HCT116 (cell line): Measurements from ENCODE around the gene TMEM187. TPM values are rescaled to one million over a fixed set of nuclear protein-coding genes. Genes with fewer than 3 reads are reported as not detected.

ENCODE experiments used
- ATAC-seq: fragments of 200-7000 bp; cut with Tn5 transposase; 2 replicates; pipeline ENCODE4 v1.9.1; 2020; ENCODE audit warnings: mild to moderate bottlenecking, moderate library complexity
- BruUV-seq: library from RNA; stranded (reverse); fragments of 400-500 nt; replicated peaks from 2 replicates; lab custom pipeline; 2021; lab: Mats Ljungman, UMichigan
- CTCF ChIA-PET: fragments of 300-600 bp; sonication (Branson Sonifier 250); formaldehyde crosslinking; loops from one replicate; lab custom pipeline; 2021; ENCODE audit warnings: antibody characterized with exemption; lab: Charles Lee
- POLR2A ChIA-PET: fragments of 300-600, 350-600 bp; sonication (Branson Sonifier 250); formaldehyde crosslinking; loops from one replicate; lab custom pipeline; 2021; ENCODE audit warnings: antibody characterized with exemption; lab: Charles Lee
- RAD21 ChIA-PET, 2 experiments: fragments of 300-600 bp; sonication (Branson Sonifier 250); formaldehyde crosslinking; loops; one replicate each; lab custom pipeline; 2023; ENCODE audit warnings: low total read pairs in 2 of 2; ENCODE audit not compliant: uncharacterized antibody in 2 of 2, unreplicated experiment in 2 of 2, low non-redundant PET in 1 of 2; lab: Charles Lee
- DNase-seq: peaks from one replicate; pipeline ENCODE4 v3.0.0-alpha.2; 2010; ENCODE audit warnings: low read depth, low spot score
- H2AFZ ChIP-seq: fragments of 200-600 bp; shearing (Covaris generic), sonication (generic); 2 replicates; pipeline ENCODE4 v1.6.1; 2017; ENCODE audit warnings: low read depth, mixed run types, mixed read lengths, antibody characterized with exemption, low read length; ENCODE audit not compliant: poor library complexity, severe bottlenecking
- H3K27ac ChIP-seq: 2 replicates; pipeline ENCODE4 v1.5.1; 2012; ENCODE audit warnings: low read depth, low read length
- H3K27me3 ChIP-seq: fragments of 200-600 bp; sonication (generic); 2 replicates; pipeline ENCODE4 v1.6.1; 2016; ENCODE audit warnings: mixed run types, low read length, mixed read lengths; ENCODE audit not compliant: insufficient read depth
- H3K36me3 ChIP-seq, 2 experiments: fragments of 200-500 bp in 1 of 2; fragments of 200-600 bp in 1 of 2; sonication (Bioruptor generic) in 1 of 2; sonication (generic) in 1 of 2; 2 replicates each; pipeline versions ENCODE4 v1.5.1 to v1.6.1; 2014 to 2016; ENCODE audit warnings: low read length in 2 of 2, inconsistent platforms in 1 of 2, mixed read lengths in 1 of 2, mixed run types in 1 of 2; ENCODE audit not compliant: insufficient read depth in 2 of 2, control insufficient read depth in 1 of 2
- H3K4me1 ChIP-seq, 2 experiments: fragments of 200-600 bp in 1 of 2; sonication (generic) in 1 of 2; 2 replicates each; pipeline versions ENCODE4 v1.5.1 to v1.6.1; 2012 to 2017; ENCODE audit warnings: low read length in 2 of 2, inconsistent platforms in 1 of 2, mild to moderate bottlenecking in 1 of 2, mixed read lengths in 1 of 2, mixed run types in 1 of 2, moderate library complexity in 1 of 2; ENCODE audit not compliant: insufficient read depth in 2 of 2, control insufficient read depth in 1 of 2
- H3K4me2 ChIP-seq: fragments of 200-600 bp; sonication (generic); 2 replicates; pipeline ENCODE4 v1.6.1; 2017; ENCODE audit warnings: mixed run types, low read length, mixed read lengths
- H3K4me3 ChIP-seq, 2 experiments: fragments of 200-600 bp in 1 of 2; sonication (generic) in 1 of 2; replicated peaks in 1 of 2; 2 replicates each; pipeline ENCODE4 v1.5.1; 2011 to 2016; ENCODE audit warnings: low read length in 2 of 2, control low read depth in 1 of 2, low read depth in 1 of 2, mild to moderate bottlenecking in 1 of 2, mixed read lengths in 1 of 2, mixed run types in 1 of 2
- H3K79me2 ChIP-seq: fragments of 200-600 bp; sonication (generic); 2 replicates; pipeline ENCODE4 v1.6.1; 2017; ENCODE audit warnings: mild to moderate bottlenecking, mixed run types, low read length, moderate library complexity, mixed read lengths; ENCODE audit not compliant: insufficient read depth
- H3K9ac ChIP-seq: fragments of 200-600 bp; sonication (generic); 2 replicates; pipeline ENCODE4 v1.6.1; 2016; ENCODE audit warnings: low read length, mixed read lengths
- H3K9me2 ChIP-seq: fragments of 200-600 bp; sonication (generic), shearing (Covaris generic); 2 replicates; pipeline ENCODE4 v1.6.1; 2017; ENCODE audit warnings: mixed run types, mild to moderate bottlenecking, moderate library complexity; ENCODE audit not compliant: insufficient read depth
- H3K9me3 ChIP-seq, 2 experiments: fragments of 200-500 bp in 1 of 2; fragments of 200-600 bp in 1 of 2; sonication (Bioruptor generic) in 1 of 2; sonication (generic) in 1 of 2; 2 replicates each; pipeline ENCODE4 v1.6.1; 2014 to 2017; ENCODE audit warnings: low read length in 2 of 2, mixed read lengths in 2 of 2, inconsistent platforms in 1 of 2, low read depth in 1 of 2, mild to moderate bottlenecking in 1 of 2, mixed run types in 1 of 2, moderate library complexity in 1 of 2; ENCODE audit not compliant: control insufficient read depth in 1 of 2, insufficient read depth in 1 of 2
- H4K20me1 ChIP-seq: fragments of 200-600 bp; sonication (generic), shearing (Covaris generic); 2 replicates; pipeline ENCODE4 v1.6.1; 2017; ENCODE audit warnings: mixed run types, mild to moderate bottlenecking, moderate library complexity; ENCODE audit not compliant: insufficient read depth
- ATF3 ChIP-seq: IDR thresholded peaks from 2 replicates; pipeline ENCODE4 v1.6.1; 2012
- CEBPB ChIP-seq: IDR thresholded peaks from 2 replicates; pipeline ENCODE4 v1.6.1; 2012; ENCODE audit warnings: low read depth
- EZH2phosphoT487 ChIP-seq: fragments of 200-600 bp; IDR thresholded peaks from 2 replicates; pipeline ENCODE4 v1.6.1; 2018; ENCODE audit warnings: antibody characterized with exemption, borderline replicate concordance
- FOSL1 ChIP-seq: IDR thresholded peaks from 2 replicates; pipeline ENCODE4 v1.6.1; 2012; ENCODE audit warnings: low read depth
- RAD21 ChIP-seq: IDR thresholded peaks from 2 replicates; pipeline ENCODE4 v1.6.1; 2012; ENCODE audit warnings: low read depth, mild to moderate bottlenecking
- SIN3A ChIP-seq: IDR thresholded peaks from 2 replicates; pipeline ENCODE4 v1.6.1; 2012; ENCODE audit warnings: low read depth
- SRF ChIP-seq: IDR thresholded peaks from 2 replicates; pipeline ENCODE4 v1.6.1; 2012; ENCODE audit warnings: low read depth
- YY1 ChIP-seq: IDR thresholded peaks from 2 replicates; pipeline ENCODE4 v1.6.1; 2011; ENCODE audit warnings: low read length, low read depth, moderate library complexity, mild to moderate bottlenecking; ENCODE audit not compliant: insufficient replicate concordance; ENCODE audit errors: extremely low read depth
- ZBTB33 ChIP-seq: IDR thresholded peaks from 2 replicates; pipeline ENCODE4 v1.6.1; 2011; ENCODE audit warnings: mild to moderate bottlenecking, low read length, moderate library complexity; ENCODE audit not compliant: insufficient replicate concordance; ENCODE audit errors: extremely low read depth
- ZFX ChIP-seq: fragments of 450-650 bp; IDR thresholded peaks from 2 replicates; pipeline ENCODE4 v1.6.1; 2017
- ZNF274 ChIP-seq: fragments of 200-500 bp; sonication (Bioruptor generic); IDR thresholded peaks from 2 replicates; pipeline ENCODE4 v1.6.1; 2014; ENCODE audit warnings: mild to moderate bottlenecking, low read depth, low read length, inconsistent platforms
- intact Hi-C: fragments of 100-400 bp; cut with micrococcal nuclease; formaldehyde crosslinking; loops from 2 replicates; pipeline ENCODE4 v1.10.0; 2022
- total RNA-seq: library from RNA; stranded (reverse); gene quantifications from one replicate; pipeline ENCODE4 v1.2.1, GENCODE V29; 2021; ENCODE audit not compliant: unreplicated experiment
- TF ChIP-seq, protein P1 (sequence below), 3 experiments: fragments of 200-600 bp in 1 of 3; sonication (generic) in 1 of 3; IDR thresholded peaks in 2 of 3; conservative IDR thresholded peaks in 1 of 3; 2 replicates each; pipeline ENCODE4 v1.5.1; 2012 to 2017; ENCODE audit warnings: low read depth in 2 of 3, low read length in 2 of 3, antibody characterized with exemption in 1 of 3, borderline replicate concordance in 1 of 3, control low read depth in 1 of 3, mild to moderate bottlenecking in 1 of 3, mixed read lengths in 1 of 3, mixed run types in 1 of 3, moderate library complexity in 1 of 3; ENCODE audit not compliant: insufficient read depth in 1 of 3

Gene TMEM187
- total RNA-seq, 1 experiment from 2014 or later: 12.6 TPM

DNA sequence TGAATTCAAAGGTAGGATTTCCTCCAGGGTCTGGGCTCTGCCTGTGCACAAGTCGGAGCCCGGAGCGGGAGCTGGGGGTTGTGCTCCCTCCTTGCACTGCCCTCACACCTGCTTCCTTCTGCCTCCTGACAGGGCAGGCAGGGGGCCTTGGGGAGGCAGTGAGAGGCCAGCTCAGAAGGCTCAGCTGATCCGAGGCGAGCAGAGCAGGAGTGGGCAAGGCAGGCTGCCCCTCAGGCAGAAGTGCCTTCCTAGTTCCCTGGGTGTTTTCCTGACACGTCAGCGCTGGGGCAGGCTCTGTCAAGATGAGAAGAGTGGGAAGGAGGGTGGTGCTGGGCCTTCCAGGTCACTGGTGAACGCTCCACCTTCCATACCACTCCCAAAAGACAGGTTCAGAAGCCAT, 52.7 kb downstream of the TMEM187 start:
- no TSS peak for BruUV-seq
- no peak for DNase-seq
- Histone ChIP-seq H3K27ac (no peak overlapping the region), H3K4me3 (no peak overlapping the region), H3K27me3 (no peaks in the 10 kb centered on the region), H3K4me2 (no peak overlapping the region), H3K9ac (no peak overlapping the region), H3K79me2 (peaks cover 8% of the 10 kb centered on the region; the same call in 1 of the 2 replicates), H3K9me3 (no peaks in the 10 kb centered on the region), H3K9me2 (no peaks in the 10 kb centered on the region), H4K20me1 (no peaks in the 10 kb centered on the region), H2AFZ (no peak overlapping the region), H3K4me1 (peaks cover 9 to 24% of the 10 kb centered on the region in 2 experiments), H3K36me3 (no peaks in the 10 kb centered on the region; a peak in 1 of 4 replicates)
- intact Hi-C loops: no loop called here
- no peak for ATAC-seq
- ChIA-PET CTCF (no interaction called here), POLR2A (no interaction called here), RAD21 (no interaction called here)
- no peak for TF ChIP-seq ZNF274
- TF ChIP-seq, protein P1, sequence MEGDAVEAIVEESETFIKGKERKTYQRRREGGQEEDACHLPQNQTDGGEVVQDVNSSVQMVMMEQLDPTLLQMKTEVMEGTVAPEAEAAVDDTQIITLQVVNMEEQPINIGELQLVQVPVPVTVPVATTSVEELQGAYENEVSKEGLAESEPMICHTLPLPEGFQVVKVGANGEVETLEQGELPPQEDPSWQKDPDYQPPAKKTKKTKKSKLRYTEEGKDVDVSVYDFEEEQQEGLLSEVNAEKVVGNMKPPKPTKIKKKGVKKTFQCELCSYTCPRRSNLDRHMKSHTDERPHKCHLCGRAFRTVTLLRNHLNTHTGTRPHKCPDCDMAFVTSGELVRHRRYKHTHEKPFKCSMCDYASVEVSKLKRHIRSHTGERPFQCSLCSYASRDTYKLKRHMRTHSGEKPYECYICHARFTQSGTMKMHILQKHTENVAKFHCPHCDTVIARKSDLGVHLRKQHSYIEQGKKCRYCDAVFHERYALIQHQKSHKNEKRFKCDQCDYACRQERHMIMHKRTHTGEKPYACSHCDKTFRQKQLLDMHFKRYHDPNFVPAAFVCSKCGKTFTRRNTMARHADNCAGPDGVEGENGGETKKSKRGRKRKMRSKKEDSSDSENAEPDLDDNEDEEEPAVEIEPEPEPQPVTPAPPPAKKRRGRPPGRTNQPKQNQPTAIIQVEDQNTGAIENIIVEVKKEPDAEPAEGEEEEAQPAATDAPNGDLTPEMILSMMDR (IDR thresholded peaks at IDR 0.05 in 2 of 3, conservative IDR thresholded peaks at IDR 0.05 in 1 of 3; ENCODE audit: borderline replicate concordance in 1 of 3, insufficient read depth in 1 of 3, low read depth in 2 of 3, low read length in 2 of 3): no peak
- no peak for TF ChIP-seq SIN3A
- no peak for TF ChIP-seq FOSL1
- TF ChIP-seq SRF: no peak
- no peak for TF ChIP-seq EZH2phosphoT487
- TF ChIP-seq CEBPB: no peak
- no peak for TF ChIP-seq ZFX
- TF ChIP-seq YY1: no peak
- no peak for TF ChIP-seq ZBTB33
- TF ChIP-seq ATF3: no peak
- TF ChIP-seq RAD21: no peak
